Esophagus muscularis mucosa (tissue), 3 donors: ENCODE results near the gene KRTAP5-4.

Source experiments
- POLR2AphosphoS5 ChIP-seq, 2 donors: sonication (generic); formaldehyde crosslinking; IDR thresholded peaks; one replicate each; pipeline ENCODE4 v1.6.1; 2017; ENCODE audit warnings: antibody characterized with exemption in 2 of 2
- TF ChIP-seq, protein P1 (sequence below), 3 experiments: fragments of 200-600 bp in 2 of 3; fragments of 450-650 bp in 1 of 3; sonication (generic) in 2 of 3; IDR thresholded peaks; one replicate each; pipeline ENCODE4 v1.5.1; 2017 to 2019; ENCODE audit warnings: antibody characterized with exemption in 3 of 3, mild to moderate bottlenecking in 2 of 3, moderate library complexity in 1 of 3

DNA sequence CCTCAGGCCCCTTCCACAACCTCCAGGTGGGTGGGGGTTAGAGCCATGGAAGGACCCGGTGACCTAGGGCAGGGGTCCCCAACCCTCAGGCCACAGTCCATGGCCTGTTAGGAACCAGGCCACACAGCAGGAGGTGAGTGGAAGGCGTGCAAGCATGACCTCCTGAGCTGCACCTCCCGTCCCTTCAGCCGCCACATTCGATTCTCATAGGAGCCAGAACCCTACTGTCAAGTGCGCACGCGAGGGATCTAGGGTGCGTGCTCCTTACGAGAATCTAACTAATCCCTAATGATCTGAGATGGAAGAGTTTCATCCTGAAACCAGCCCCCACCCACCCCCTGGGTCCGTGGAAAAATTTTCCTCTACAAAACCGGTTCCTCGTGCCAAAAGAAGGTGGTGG, 3.6 kb upstream of the KRTAP5-4 start:
- no peak for TF ChIP-seq POLR2AphosphoS5 (IDR thresholded peaks at IDR 0.05)
- TF ChIP-seq, protein P1, sequence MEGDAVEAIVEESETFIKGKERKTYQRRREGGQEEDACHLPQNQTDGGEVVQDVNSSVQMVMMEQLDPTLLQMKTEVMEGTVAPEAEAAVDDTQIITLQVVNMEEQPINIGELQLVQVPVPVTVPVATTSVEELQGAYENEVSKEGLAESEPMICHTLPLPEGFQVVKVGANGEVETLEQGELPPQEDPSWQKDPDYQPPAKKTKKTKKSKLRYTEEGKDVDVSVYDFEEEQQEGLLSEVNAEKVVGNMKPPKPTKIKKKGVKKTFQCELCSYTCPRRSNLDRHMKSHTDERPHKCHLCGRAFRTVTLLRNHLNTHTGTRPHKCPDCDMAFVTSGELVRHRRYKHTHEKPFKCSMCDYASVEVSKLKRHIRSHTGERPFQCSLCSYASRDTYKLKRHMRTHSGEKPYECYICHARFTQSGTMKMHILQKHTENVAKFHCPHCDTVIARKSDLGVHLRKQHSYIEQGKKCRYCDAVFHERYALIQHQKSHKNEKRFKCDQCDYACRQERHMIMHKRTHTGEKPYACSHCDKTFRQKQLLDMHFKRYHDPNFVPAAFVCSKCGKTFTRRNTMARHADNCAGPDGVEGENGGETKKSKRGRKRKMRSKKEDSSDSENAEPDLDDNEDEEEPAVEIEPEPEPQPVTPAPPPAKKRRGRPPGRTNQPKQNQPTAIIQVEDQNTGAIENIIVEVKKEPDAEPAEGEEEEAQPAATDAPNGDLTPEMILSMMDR (IDR thresholded peaks at IDR 0.05), result no peak
